Suprapubic skin (tissue), 4 donors: ENCODE results near the gene CDON.

Experiments used
- EP300 ChIP-seq: sonication (generic); formaldehyde crosslinking; IDR thresholded peaks from one replicate; pipeline ENCODE4 v1.6.1; 2017; ENCODE audit warnings: antibody characterized with exemption
- POLR2A ChIP-seq, 2 donors: fragments of 450-650 bp; IDR thresholded peaks; one replicate each; pipeline ENCODE4 v1.6.1; 2017; ENCODE audit warnings: antibody characterized with exemption in 2 of 2, mild to moderate bottlenecking in 2 of 2, moderate library complexity in 2 of 2
- POLR2AphosphoS5 ChIP-seq, 3 donors: sonication (generic); formaldehyde crosslinking; IDR thresholded peaks; one replicate each; pipeline ENCODE4 v1.6.1; 2017; ENCODE audit warnings: antibody characterized with exemption in 3 of 3
- TF ChIP-seq, protein P1 (sequence below), 2 donors: fragments of 200-600 bp in 1 of 2; fragments of 450-650 bp in 1 of 2; sonication (generic) in 1 of 2; IDR thresholded peaks; one replicate each; pipeline ENCODE4 v1.5.1; 2016 to 2019; ENCODE audit warnings: antibody characterized with exemption in 2 of 2, mild to moderate bottlenecking in 1 of 2, moderate library complexity in 1 of 2

DNA sequence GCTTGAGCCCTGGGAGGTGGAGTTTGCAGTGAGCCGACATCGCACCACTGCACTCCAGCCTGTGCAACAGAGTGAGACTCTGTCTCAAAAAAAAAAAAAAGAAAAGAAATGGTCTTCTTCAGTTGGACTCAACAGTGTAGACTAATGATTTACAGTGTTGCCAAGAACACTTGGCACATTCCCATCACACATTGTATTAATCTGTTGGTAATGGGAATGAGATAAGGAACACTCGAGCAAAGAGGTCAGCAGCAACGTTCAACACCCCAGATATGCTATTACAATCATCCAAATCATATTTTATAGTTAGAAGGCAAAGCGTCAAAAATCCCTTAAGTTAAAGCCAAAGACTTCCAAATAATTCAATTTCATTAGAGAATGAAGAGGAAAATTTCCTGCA lies 14.5 kb downstream of the CDON start:
- TF ChIP-seq, protein P1, sequence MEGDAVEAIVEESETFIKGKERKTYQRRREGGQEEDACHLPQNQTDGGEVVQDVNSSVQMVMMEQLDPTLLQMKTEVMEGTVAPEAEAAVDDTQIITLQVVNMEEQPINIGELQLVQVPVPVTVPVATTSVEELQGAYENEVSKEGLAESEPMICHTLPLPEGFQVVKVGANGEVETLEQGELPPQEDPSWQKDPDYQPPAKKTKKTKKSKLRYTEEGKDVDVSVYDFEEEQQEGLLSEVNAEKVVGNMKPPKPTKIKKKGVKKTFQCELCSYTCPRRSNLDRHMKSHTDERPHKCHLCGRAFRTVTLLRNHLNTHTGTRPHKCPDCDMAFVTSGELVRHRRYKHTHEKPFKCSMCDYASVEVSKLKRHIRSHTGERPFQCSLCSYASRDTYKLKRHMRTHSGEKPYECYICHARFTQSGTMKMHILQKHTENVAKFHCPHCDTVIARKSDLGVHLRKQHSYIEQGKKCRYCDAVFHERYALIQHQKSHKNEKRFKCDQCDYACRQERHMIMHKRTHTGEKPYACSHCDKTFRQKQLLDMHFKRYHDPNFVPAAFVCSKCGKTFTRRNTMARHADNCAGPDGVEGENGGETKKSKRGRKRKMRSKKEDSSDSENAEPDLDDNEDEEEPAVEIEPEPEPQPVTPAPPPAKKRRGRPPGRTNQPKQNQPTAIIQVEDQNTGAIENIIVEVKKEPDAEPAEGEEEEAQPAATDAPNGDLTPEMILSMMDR (IDR thresholded peaks at IDR 0.05), result no peak
- TF ChIP-seq POLR2AphosphoS5 (IDR thresholded peaks at IDR 0.05), result no peak
- no peak for TF ChIP-seq POLR2A (IDR thresholded peaks at IDR 0.05)
- TF ChIP-seq EP300, result no peak
